Measurements from ENCODE around the gene TBC1D3C.
"Not testable (repeated sequence)": the region's sequence is repeated elsewhere in the genome, so short reads cannot be mapped to it uniquely, and the experiment has no call there.

DNA sequence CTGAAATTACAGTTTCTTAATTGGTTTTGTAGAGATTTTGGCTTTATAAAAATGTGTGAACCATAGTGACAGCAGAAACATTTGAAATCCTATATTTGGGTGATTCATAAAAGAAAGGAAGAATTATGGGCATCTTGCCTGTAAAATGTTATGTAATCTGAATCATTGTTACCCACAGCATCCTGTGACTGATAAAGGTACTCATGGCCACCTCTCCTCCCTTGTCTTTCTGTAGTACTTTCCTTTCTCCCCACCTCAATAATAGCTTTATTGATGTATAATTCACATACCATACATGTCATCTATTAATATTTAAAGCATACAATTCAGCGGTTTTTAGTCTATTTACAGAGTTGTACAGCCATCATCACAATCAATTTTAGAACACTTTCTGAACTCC lies 30.8 kb upstream of the TBC1D3C start:
- TF ChIP-seq, protein P1, sequence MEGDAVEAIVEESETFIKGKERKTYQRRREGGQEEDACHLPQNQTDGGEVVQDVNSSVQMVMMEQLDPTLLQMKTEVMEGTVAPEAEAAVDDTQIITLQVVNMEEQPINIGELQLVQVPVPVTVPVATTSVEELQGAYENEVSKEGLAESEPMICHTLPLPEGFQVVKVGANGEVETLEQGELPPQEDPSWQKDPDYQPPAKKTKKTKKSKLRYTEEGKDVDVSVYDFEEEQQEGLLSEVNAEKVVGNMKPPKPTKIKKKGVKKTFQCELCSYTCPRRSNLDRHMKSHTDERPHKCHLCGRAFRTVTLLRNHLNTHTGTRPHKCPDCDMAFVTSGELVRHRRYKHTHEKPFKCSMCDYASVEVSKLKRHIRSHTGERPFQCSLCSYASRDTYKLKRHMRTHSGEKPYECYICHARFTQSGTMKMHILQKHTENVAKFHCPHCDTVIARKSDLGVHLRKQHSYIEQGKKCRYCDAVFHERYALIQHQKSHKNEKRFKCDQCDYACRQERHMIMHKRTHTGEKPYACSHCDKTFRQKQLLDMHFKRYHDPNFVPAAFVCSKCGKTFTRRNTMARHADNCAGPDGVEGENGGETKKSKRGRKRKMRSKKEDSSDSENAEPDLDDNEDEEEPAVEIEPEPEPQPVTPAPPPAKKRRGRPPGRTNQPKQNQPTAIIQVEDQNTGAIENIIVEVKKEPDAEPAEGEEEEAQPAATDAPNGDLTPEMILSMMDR (IDR thresholded peaks at IDR 0.05) = not testable (repeated sequence)
- not testable (repeated sequence) for TF ChIP-seq POLR2A (IDR thresholded peaks at IDR 0.05)
